Stimulated activated naive B cell treated with anti-CD40 and anti-IgM and Interleukin-4, amounts not matched to agents 10 μg/mL and 1 μg/mL and 100 μg/mL, for 72 hours (primary cell): ENCODE results near the gene ALPK1.
"Not testable (repeated sequence)": the region's sequence is repeated elsewhere in the genome, so short reads cannot be mapped to it uniquely, and the experiment has no call there.

Source experiments
- ATAC-seq, 2 donors: fragments of 150-1000 bp; cut with Tn5 transposase; replicated peaks; 2 replicates each; pipeline ENCODE4 v1.10.0; 2021; ENCODE audit warnings: moderate library complexity in 1 of 2
- DNase-seq: peaks from one replicate; pipeline ENCODE4 v3.0.0; 2021
- H3K27ac Mint-ChIP-seq: one replicate; pipeline ENCODE4 v1.8.0; 2022; ENCODE audit warnings: mild to moderate bottlenecking, mixed read lengths
- H3K27me3 Mint-ChIP-seq, 2 donors: one replicate each; pipeline ENCODE4 v1.8.0; 2022; ENCODE audit warnings: mixed read lengths in 2 of 2
- H3K36me3 Mint-ChIP-seq, 2 donors: one replicate each; pipeline ENCODE4 v1.8.0; 2022; ENCODE audit warnings: mixed read lengths in 2 of 2, mild to moderate bottlenecking in 1 of 2
- H3K4me1 Mint-ChIP-seq, 2 donors: one replicate each; pipeline ENCODE4 v1.8.0; 2022; ENCODE audit warnings: mixed read lengths in 2 of 2, mild to moderate bottlenecking in 1 of 2
- H3K4me3 Mint-ChIP-seq, 2 donors: one replicate each; pipeline ENCODE4 v1.8.0; 2022; ENCODE audit warnings: mild to moderate bottlenecking in 2 of 2, mixed read lengths in 2 of 2, moderate library complexity in 1 of 2
- H3K9me3 Mint-ChIP-seq, 2 donors: one replicate each; pipeline ENCODE4 v1.8.0; 2022; ENCODE audit warnings: mixed read lengths in 2 of 2, mild to moderate bottlenecking in 1 of 2

Gene ALPK1

DNA sequence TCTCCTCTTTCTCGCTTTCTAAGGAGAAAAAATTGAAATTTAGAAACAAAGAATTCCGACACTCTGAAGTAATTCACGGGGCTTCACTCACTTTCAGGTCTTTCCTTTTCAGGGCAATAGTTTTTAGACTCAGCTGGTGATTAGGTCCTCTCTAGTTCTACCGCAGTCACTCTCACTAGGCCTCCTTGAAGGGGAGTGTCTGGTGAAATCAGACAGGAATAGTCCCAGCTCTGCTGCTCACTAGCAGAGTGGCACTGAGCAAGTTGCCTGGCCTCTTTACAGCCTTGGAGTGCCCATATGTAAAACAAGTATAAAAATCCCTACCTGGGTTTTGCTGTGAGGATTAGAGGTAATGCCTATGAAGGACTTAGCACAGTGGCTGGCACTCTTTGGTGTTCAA, 154.7 kb downstream of the ALPK1 start:
- DNase-seq (no peak), ATAC-seq (no peak)
- Mint-ChIP-seq H3K36me3 (no peaks in the 10 kb centered on the region), H3K27ac (no peak overlapping the region), H3K4me1 (no peaks in the 10 kb centered on the region), H3K9me3 (peaks cover 0 to 2% of the 10 kb centered on the region in 2 donors), H3K27me3 (peaks cover 2 to 5% of the 10 kb centered on the region in 2 donors), H3K4me3 (no peak overlapping the region)

DNA sequence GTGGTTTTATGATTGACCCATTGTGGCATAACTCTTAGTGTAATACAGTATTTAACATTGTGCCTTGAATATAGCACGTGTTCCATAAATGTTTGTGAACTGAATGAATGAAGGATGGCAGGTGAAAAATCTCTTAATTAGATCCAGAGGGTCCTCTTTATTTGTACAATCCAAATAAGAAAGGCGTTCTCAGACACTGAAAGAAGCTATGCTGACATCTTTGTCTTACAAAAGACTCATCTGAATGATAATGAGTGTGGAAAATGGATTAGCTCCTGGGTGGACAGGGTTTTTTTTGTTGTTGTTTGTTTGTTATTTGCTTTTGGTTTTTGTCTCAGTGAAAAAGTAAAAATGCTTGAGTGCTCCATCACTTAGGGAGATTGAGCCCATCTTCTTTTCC, 156.2 kb downstream of the ALPK1 start:
- peaks cover 5 to 11% of the 10 kb centered on the region in 2 donors for H3K9me3 Mint-ChIP-seq
- peaks cover 9 to 17% of the 10 kb centered on the region in 2 donors for H3K27me3 Mint-ChIP-seq
- H3K4me3 Mint-ChIP-seq: no peak overlapping the region
- H3K27ac Mint-ChIP-seq: no peak overlapping the region
- no peaks in the 10 kb centered on the region for H3K36me3 Mint-ChIP-seq
- ATAC-seq (no peak), DNase-seq (no peak)
- no peaks in the 10 kb centered on the region for H3K4me1 Mint-ChIP-seq

DNA sequence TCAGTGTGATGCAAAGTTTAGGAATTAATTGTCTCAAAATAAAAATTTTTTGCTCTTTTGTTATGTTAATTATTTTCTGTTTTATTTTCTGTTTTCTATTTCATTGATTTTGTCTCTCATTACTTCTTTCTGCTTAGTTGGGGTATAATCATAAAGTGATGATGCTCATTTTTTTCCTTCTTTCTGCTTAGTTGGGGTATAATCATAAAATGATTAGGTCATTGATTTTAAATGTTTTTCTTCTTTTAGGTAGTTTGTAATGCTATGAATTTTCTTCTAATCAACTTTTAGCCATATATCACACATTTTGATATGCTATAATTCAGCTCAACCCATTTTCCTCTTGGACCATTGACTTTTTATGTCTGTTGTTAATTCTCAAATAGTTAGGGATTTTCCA, 175.1 kb downstream of the ALPK1 start:
- no peaks in the 10 kb centered on the region for H3K4me1 Mint-ChIP-seq
- H3K36me3 Mint-ChIP-seq: no peaks in the 10 kb centered on the region
- ATAC-seq (no peak), DNase-seq (no peak)
- H3K27me3 Mint-ChIP-seq: peaks cover 6 to 10% of the 10 kb centered on the region in 2 donors
- H3K27ac Mint-ChIP-seq: no peak overlapping the region
- no peak overlapping the region for H3K4me3 Mint-ChIP-seq
- peaks cover 0 to 5% of the 10 kb centered on the region in 2 donors for H3K9me3 Mint-ChIP-seq

DNA sequence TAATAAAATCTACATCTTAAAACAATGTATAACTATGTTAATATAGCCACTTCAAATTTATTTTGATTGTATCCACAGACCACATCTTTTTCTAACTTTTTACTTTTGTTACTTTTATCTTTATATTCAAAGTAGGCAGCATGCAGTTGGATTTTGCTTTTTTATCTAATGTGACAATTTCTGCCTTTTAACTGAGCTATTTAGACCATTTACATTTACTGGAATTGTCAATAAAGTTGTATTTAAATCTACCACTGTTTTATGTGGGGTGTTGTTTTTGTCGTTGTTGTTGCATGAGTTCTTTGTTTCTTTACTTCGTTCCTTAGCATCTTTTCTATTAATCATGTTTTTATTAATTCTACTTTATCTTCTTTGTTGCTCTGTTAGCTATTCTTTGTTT, 176.8 kb downstream of the ALPK1 start:
- no peak overlapping the region for H3K4me3 Mint-ChIP-seq
- H3K27me3 Mint-ChIP-seq: peaks cover 11 to 13% of the 10 kb centered on the region in 2 donors
- H3K27ac Mint-ChIP-seq: no peak overlapping the region
- H3K4me1 Mint-ChIP-seq: no peaks in the 10 kb centered on the region
- ATAC-seq (no peak), DNase-seq (no peak)
- no peaks in the 10 kb centered on the region for H3K36me3 Mint-ChIP-seq
- H3K9me3 Mint-ChIP-seq: peaks cover 0 to 7% of the 10 kb centered on the region in 2 donors

DNA sequence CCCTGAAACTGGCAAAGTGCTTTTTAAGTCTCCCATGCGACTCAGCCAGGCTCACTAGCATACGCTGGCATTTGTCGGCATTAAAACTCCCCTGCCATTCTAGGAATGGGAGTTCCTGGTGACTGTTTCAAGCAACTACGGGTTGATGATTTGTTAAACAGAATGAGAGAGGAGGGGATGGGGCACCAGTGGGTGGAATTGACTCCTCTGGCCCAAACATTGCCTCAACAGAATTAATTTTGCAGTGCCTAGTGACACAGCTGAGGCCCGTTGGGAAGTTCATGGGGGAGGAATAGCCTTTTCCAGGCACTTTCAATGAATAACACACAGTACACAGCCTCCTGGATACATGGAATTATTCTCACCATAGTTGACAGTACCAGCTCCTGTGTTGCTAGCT, 188.8 kb downstream of the ALPK1 start:
- Mint-ChIP-seq H3K27me3 (peaks cover 16 to 27% of the 10 kb centered on the region in 2 donors), H3K4me3 (no peak overlapping the region), H3K9me3 (peaks cover 21 to 25% of the 10 kb centered on the region in 2 donors), H3K36me3 (peaks cover 6 to 12% of the 10 kb centered on the region in 2 donors), H3K4me1 (no peaks in the 10 kb centered on the region), H3K27ac (no peak overlapping the region)
- no peak for ATAC-seq
- no peak for DNase-seq

DNA sequence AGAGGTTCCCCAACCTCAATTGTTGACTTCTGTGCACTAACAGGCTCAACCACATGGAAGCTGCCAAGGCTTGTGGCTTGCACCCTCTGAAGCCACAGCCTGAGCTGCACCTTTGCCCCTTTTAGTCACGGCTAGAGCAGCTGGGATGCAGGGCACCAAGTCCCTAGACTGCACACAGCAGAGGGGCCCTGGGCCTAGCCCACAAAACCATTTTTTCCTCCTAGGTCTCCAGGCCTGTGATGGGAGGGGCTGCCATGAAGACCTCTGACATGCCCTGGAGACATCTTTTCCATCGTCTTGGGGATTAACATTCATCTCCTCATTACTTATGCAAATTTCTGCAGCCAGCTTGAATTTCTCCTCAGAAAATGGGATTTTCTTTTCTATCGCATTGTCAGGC, 193.6 kb downstream of the ALPK1 start:
- H3K36me3 Mint-ChIP-seq: peaks cover 6 to 14% of the 10 kb centered on the region in 2 donors
- peaks cover 25 to 32% of the 10 kb centered on the region in 2 donors for H3K9me3 Mint-ChIP-seq
- H3K4me3 Mint-ChIP-seq, ATAC-seq, DNase-seq, H3K4me1 Mint-ChIP-seq, H3K27ac Mint-ChIP-seq: not testable (repeated sequence)
- H3K27me3 Mint-ChIP-seq: peaks cover 20 to 31% of the 10 kb centered on the region in 2 donors
